PC-3 (cell line): ENCODE results near the gene OR2H1. TPM values are rescaled to one million over a fixed set of nuclear protein-coding genes. Genes with fewer than 3 reads are reported as not detected.

ENCODE experiments used
- ATAC-seq: fragments of 200-7000 bp; cut with Tn5 transposase; 2 replicates; pipeline ENCODE4 v1.9.1; 2020; ENCODE audit warnings: mild to moderate bottlenecking, moderate library complexity
- BruUV-seq: library from RNA; stranded (reverse); fragments of 400-500 nt; replicated peaks from 2 replicates; lab custom pipeline; 2021; lab: Mats Ljungman, UMichigan
- CTCF ChIA-PET: fragments of 300-600 bp; sonication (Branson Sonifier 250); formaldehyde crosslinking; loops from one replicate; lab custom pipeline; 2022; ENCODE audit warnings: antibody characterized with exemption; lab: Charles Lee
- POLR2A ChIA-PET: fragments of 300-600 bp; sonication (Branson Sonifier 250); formaldehyde crosslinking; loops from one replicate; lab custom pipeline; 2022; ENCODE audit warnings: antibody characterized with exemption; ENCODE audit not compliant: unreplicated experiment; lab: Charles Lee
- DNase-seq: peaks from one replicate; pipeline ENCODE4 v3.0.0-alpha.2; 2015
- H2AFZ ChIP-seq: fragments of 300-600 bp; sonication (generic); 2 replicates; pipeline ENCODE4 v1.6.0; 2016; ENCODE audit warnings: antibody characterized with exemption, low read length
- H3F3A ChIP-seq: fragments of 300-600 bp; sonication (generic); one replicate; pipeline ENCODE4 v1.6.0; 2017; ENCODE audit warnings: antibody characterized with exemption, low read length, control low read depth, mild to moderate bottlenecking; ENCODE audit not compliant: unreplicated experiment
- H3K27ac ChIP-seq: fragments of 300-600 bp; sonication (generic); 2 replicates; pipeline ENCODE4 v1.5.1; 2016; ENCODE audit warnings: mild to moderate bottlenecking, low read length
- H3K27me3 ChIP-seq: fragments of 300-600 bp; sonication (generic); 2 replicates; pipeline ENCODE4 v1.6.1; 2016; ENCODE audit warnings: low read length, mixed read lengths
- H3K36me3 ChIP-seq: fragments of 300-600 bp; sonication (generic); 2 replicates; pipeline ENCODE4 v1.6.1; 2016; ENCODE audit warnings: low read depth, mixed run types, low read length, mixed read lengths
- H3K4me1 ChIP-seq: fragments of 300-600 bp; sonication (generic); 2 replicates; pipeline ENCODE4 v1.5.1; 2016; ENCODE audit warnings: low read length; ENCODE audit not compliant: insufficient read depth
- H3K4me2 ChIP-seq: fragments of 300-600 bp; sonication (generic); 2 replicates; pipeline ENCODE4 v1.6.0; 2016; ENCODE audit warnings: low read length
- H3K4me3 ChIP-seq: fragments of 300-600 bp; sonication (generic); 2 replicates; pipeline ENCODE4 v1.5.1; 2016; ENCODE audit warnings: mild to moderate bottlenecking, low read length, mixed read lengths
- H3K79me2 ChIP-seq: fragments of 300-600 bp; sonication (generic); 2 replicates; pipeline ENCODE4 v1.6.1; 2017; ENCODE audit warnings: low read length, mixed read lengths
- H3K9ac ChIP-seq: fragments of 300-600 bp; sonication (generic); 2 replicates; pipeline ENCODE4 v1.6.0; 2016; ENCODE audit warnings: mild to moderate bottlenecking, low read length
- H3K9me2 ChIP-seq: fragments of 300-600 bp; sonication (generic); replicated peaks from 2 replicates; pipeline ENCODE4 v1.6.1; 2016; ENCODE audit warnings: mixed run types, low read length, mixed read lengths
- H3K9me3 ChIP-seq: fragments of 300-600 bp; sonication (generic); 2 replicates; pipeline ENCODE4 v1.6.1; 2016; ENCODE audit warnings: low read length, mixed read lengths
- H4K20me1 ChIP-seq: fragments of 300-600 bp; sonication (generic); 2 replicates; pipeline ENCODE4 v1.6.1; 2016; ENCODE audit warnings: low read length, mixed read lengths
- EZH2 ChIP-seq: fragments of 300-600 bp; sonication (generic); IDR thresholded peaks from one replicate; pipeline ENCODE4 v1.6.1; 2017; ENCODE audit warnings: antibody characterized with exemption, mild to moderate bottlenecking, low read length; ENCODE audit not compliant: unreplicated experiment
- EZH2phosphoT487 ChIP-seq: fragments of 300-600 bp; sonication (generic); IDR thresholded peaks from 2 replicates; pipeline ENCODE4 v1.6.1; 2018; ENCODE audit warnings: mild to moderate bottlenecking, antibody characterized with exemption, low read length, borderline replicate concordance
- intact Hi-C: fragments of 100-400 bp; cut with micrococcal nuclease; formaldehyde crosslinking; loops from 2 replicates; pipeline ENCODE4 v1.9.0; 2023
- total RNA-seq: library from RNA; depleted of rRNA; stranded (reverse); fragments of >200 nt; gene quantifications from 2 replicates; pipeline ENCODE4 v1.2.3, GENCODE V29; 2014; rRNA removed
- TF ChIP-seq, protein P1 (sequence below): fragments of 300-600 bp; sonication (generic); conservative IDR thresholded peaks from 2 replicates; pipeline ENCODE4 v1.5.1; 2017; ENCODE audit warnings: antibody characterized with exemption, low read depth, mild to moderate bottlenecking, low read length

OR2H1 gene
- total RNA-seq, 1 experiment from 2014 or later = not detected

GRCh38 chr6:29510202-29510601 lies 53.2 kb downstream of the OR2H1 start:
- Histone ChIP-seq H3F3A (no peaks in the 10 kb centered on the region), H4K20me1 (no peaks in the 10 kb centered on the region), H3K27me3 (peaks cover 50% of the 10 kb centered on the region), H3K9ac (no peak overlapping the region), H3K79me2 (no peaks in the 10 kb centered on the region), H3K4me1 (no peaks in the 10 kb centered on the region), H3K36me3 (no peaks in the 10 kb centered on the region), H2AFZ (no peak overlapping the region), H3K9me2 (no peaks in the 10 kb centered on the region), H3K4me3 (no peak overlapping the region), H3K27ac (no peak overlapping the region), H3K4me2 (no peak overlapping the region), H3K9me3 (no peaks in the 10 kb centered on the region)
- ATAC-seq = no peak; the same call in 1 of the 2 replicates
- no peak for TF ChIP-seq EZH2phosphoT487
- TF ChIP-seq EZH2 = no peak
- TF ChIP-seq, protein P1, sequence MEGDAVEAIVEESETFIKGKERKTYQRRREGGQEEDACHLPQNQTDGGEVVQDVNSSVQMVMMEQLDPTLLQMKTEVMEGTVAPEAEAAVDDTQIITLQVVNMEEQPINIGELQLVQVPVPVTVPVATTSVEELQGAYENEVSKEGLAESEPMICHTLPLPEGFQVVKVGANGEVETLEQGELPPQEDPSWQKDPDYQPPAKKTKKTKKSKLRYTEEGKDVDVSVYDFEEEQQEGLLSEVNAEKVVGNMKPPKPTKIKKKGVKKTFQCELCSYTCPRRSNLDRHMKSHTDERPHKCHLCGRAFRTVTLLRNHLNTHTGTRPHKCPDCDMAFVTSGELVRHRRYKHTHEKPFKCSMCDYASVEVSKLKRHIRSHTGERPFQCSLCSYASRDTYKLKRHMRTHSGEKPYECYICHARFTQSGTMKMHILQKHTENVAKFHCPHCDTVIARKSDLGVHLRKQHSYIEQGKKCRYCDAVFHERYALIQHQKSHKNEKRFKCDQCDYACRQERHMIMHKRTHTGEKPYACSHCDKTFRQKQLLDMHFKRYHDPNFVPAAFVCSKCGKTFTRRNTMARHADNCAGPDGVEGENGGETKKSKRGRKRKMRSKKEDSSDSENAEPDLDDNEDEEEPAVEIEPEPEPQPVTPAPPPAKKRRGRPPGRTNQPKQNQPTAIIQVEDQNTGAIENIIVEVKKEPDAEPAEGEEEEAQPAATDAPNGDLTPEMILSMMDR = no peak
- DNase-seq = peak; percentile 3
- intact Hi-C loops = no loop called here
- ChIA-PET POLR2A (no interaction called here), CTCF (no interaction called here)
- BruUV-seq = no TSS peak

DNA sequence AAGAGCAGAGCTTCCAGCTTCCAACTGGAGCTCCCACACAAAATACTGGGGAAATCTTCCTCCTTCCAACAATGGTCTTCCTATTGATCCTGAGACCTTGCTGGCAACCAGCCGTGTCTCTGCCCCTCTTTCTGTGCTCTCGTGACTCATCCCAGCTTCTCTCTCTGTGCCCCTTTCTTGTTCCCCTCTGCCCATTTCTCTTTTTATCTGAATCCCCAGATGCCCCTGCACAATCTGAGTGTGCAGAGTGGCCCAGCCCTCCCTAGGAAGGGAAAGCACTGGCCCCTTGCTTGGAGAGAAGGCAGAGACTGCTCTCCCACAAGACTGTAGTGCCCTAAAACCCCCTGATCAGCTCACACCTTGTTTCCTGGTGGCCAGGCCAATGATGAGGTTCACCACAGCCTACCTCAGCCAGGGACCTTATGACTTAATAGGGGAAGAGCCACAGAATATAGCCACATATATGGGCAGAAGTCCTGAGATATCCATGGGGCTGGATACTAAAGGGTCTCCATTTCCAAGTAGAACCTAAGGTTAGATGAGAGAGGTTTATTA lies 53.9 kb downstream of the OR2H1 start:
- ATAC-seq = no peak
- TF ChIP-seq EZH2 = no peak
- TF ChIP-seq, protein P1 = no peak
- no peak for TF ChIP-seq EZH2phosphoT487
- Histone ChIP-seq H3K4me1 (peaks cover 1% of the 10 kb centered on the region; the same call in 1 of the 2 replicates), H3K9me3 (no peaks in the 10 kb centered on the region), H3K79me2 (no peaks in the 10 kb centered on the region), H3K27me3 (peaks cover 45% of the 10 kb centered on the region), H3K27ac (no peak overlapping the region), H3K9ac (no peak overlapping the region), H3F3A (no peaks in the 10 kb centered on the region), H3K9me2 (no peaks in the 10 kb centered on the region), H4K20me1 (no peaks in the 10 kb centered on the region), H3K4me3 (no peak overlapping the region), H2AFZ (no peak overlapping the region), H3K36me3 (no peaks in the 10 kb centered on the region), H3K4me2 (no peak overlapping the region)
- BruUV-seq = no TSS peak
- intact Hi-C loops = no loop called here
- no peak for DNase-seq
- ChIA-PET CTCF (no interaction called here), POLR2A (no interaction called here)

Other genes starting within 250 kb of the OR2H1 start
- not detected in 2 replicates for gene OR14J1, start 155.5 kb upstream of the OR2H1 start, total RNA-seq
- gene OR5V1, start 88.3 kb upstream of the OR2H1 start, total RNA-seq = not detected in 2 replicates
- not detected in 2 replicates for gene OR12D3, start 81.9 kb upstream of the OR2H1 start, total RNA-seq
- gene OR12D2, start 61.5 kb upstream of the OR2H1 start, total RNA-seq = not detected in 2 replicates
- not detected in 2 replicates for gene OR12D1, start 42.2 kb upstream of the OR2H1 start, total RNA-seq
- gene OR10C1, start 17.8 kb upstream of the OR2H1 start, total RNA-seq = not detected in 2 replicates
- not detected in 2 replicates for gene OR11A1, start 84 bp upstream of the OR2H1 start, total RNA-seq
- gene MAS1L, start 30.8 kb downstream of the OR2H1 start, total RNA-seq = not detected in 2 replicates
- not detected in 2 replicates for gene UBD, start 102.6 kb downstream of the OR2H1 start, total RNA-seq
- not detected in 2 replicates for gene OR2H2, start 128.0 kb downstream of the OR2H1 start, total RNA-seq
- gene GABBR1, start 176.0 kb downstream of the OR2H1 start, total RNA-seq = 5.5 and 7.0 TPM in 2 replicates
- not detected in 2 replicates for gene MOG, start 199.9 kb downstream of the OR2H1 start, total RNA-seq
- not detected in 2 replicates for gene ZFP57, start 224.0 kb downstream of the OR2H1 start, total RNA-seq